DMS53 treated with DMSO at 0.1 percent for 48 hours (cell line): ENCODE data around the gene TPO.
"Not testable (repeated sequence)": the region's sequence is repeated elsewhere in the genome, so short reads cannot be mapped to it uniquely, and the experiment has no call there.

Experiments used
- DNase-seq: peaks from one replicate; lab custom pipeline; 2025; ENCODE audit not compliant: unreplicated experiment; lab: John Stamatoyannopoulos, UW

Gene TPO

GRCh38 chr2:1413156-1413710 lies at the start of gene TPO:
Gene TPO, plus strand, starts transcription at chr2:1413463. Its CDS starts 946 bp downstream, at chr2:1414409.
- DNase-seq = no peak

GRCh38 chr2:1366546-1367134 lies 46.6 kb upstream of the TPO start:
- DNase-seq = no peak

GRCh38 chr2:1367601-1368000 lies 45.7 kb upstream of the TPO start:
- DNase-seq = no peak

- DNase-seq = no peak
Measured at GRCh38 chr2:1369905-1370304, 43.4 kb upstream of the TPO start.

- DNase-seq = no peak
Measured at GRCh38 chr2:1370461-1370860, 42.8 kb upstream of the TPO start.

GRCh38 chr2:1371082-1371481 lies 42.2 kb upstream of the TPO start:
- no peak for DNase-seq

- DNase-seq = no peak
Measured at GRCh38 chr2:1373830-1374229, 39.4 kb upstream of the TPO start.

- no peak for DNase-seq
Measured at GRCh38 chr2:1374287-1374686, 39.0 kb upstream of the TPO start.

GRCh38 chr2:1375794-1376193 lies 37.5 kb upstream of the TPO start:
- no peak for DNase-seq

- DNase-seq = no peak
Measured at GRCh38 chr2:1377473-1377872, 35.8 kb upstream of the TPO start.

- no peak for DNase-seq
Measured at GRCh38 chr2:1378456-1379150, 34.7 kb upstream of the TPO start.

GRCh38 chr2:1381644-1382043 lies 31.6 kb upstream of the TPO start:
- no peak for DNase-seq

GRCh38 chr2:1387954-1388725 lies 25.1 kb upstream of the TPO start:
- DNase-seq = not testable (repeated sequence)

- DNase-seq = not testable (repeated sequence)
Measured at GRCh38 chr2:1390118-1390517, 23.1 kb upstream of the TPO start.

GRCh38 chr2:1393321-1393720 lies 19.9 kb upstream of the TPO start:
- DNase-seq = no peak

GRCh38 chr2:1394709-1395408 lies 18.4 kb upstream of the TPO start:
- DNase-seq = no peak

GRCh38 chr2:1397350-1397749 lies 15.9 kb upstream of the TPO start:
- DNase-seq = no peak

- no peak for DNase-seq
Measured at GRCh38 chr2:1398191-1398590, 15.1 kb upstream of the TPO start.

GRCh38 chr2:1400943-1401735 lies 12.1 kb upstream of the TPO start:
- no peak for DNase-seq

- DNase-seq = no peak
Measured at GRCh38 chr2:1402064-1402463, 11.2 kb upstream of the TPO start.
